Rectal smooth muscle tissue (tissue), 1 donor: Measurements from ENCODE around the gene CWH43.
"Not testable (repeated sequence)": the region's sequence is repeated elsewhere in the genome, so short reads cannot be mapped to it uniquely, and the experiment has no call there.

Experiments used
- H3K27ac ChIP-seq: one replicate; pipeline ENCODE4 v1.7.0; 2013; ENCODE audit warnings: low read depth, low read length, inconsistent platforms
- H3K27me3 ChIP-seq: one replicate; pipeline ENCODE4 v1.7.0; 2013; ENCODE audit warnings: low read length; ENCODE audit not compliant: control insufficient read depth, insufficient read depth
- H3K36me3 ChIP-seq: one replicate; pipeline ENCODE4 v1.7.0; 2013; ENCODE audit warnings: low read length; ENCODE audit not compliant: control insufficient read depth, insufficient read depth
- H3K4me1 ChIP-seq: one replicate; pipeline ENCODE4 v1.7.0; 2013; ENCODE audit warnings: low read length; ENCODE audit not compliant: control insufficient read depth, insufficient read depth
- H3K4me3 ChIP-seq: one replicate; pipeline ENCODE4 v1.7.0; 2013; ENCODE audit warnings: low read length
- H3K9ac ChIP-seq: one replicate; pipeline ENCODE4 v1.7.0; 2013; ENCODE audit warnings: low read length

CWH43 gene

DNA sequence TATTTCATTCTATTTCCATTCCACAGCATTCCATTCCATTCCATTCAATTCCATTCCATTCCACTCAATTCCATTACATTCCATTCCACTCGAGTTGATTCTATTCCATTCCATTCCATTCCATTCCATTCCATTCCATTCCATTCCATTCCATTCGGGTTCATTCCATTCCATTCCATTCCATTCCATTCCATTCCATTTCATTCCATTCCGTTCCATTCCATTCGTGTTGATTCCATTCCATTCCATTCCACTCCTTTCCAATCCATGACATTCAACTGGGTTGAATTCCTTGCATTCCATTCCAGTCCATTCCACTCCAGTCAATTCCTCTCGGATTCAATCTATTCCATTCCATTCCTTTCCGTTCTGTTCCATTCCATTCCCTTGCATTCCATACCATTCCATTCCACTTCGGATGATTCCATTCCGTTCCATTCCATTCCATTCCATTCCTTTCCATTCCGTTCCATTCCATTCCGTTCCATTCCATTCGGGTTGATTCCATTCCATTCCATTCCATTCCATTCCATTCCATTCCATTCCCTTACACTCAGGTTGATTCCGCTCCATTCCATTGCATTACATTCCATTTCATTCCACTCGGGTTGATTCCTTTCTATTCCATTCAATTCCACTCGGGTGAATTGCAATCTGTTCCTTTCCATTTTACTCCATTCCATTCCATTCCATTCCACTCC is 117.5 kb downstream of the CWH43 start:
- not testable (repeated sequence) for H3K9ac ChIP-seq, H3K4me3 ChIP-seq, H3K4me1 ChIP-seq, H3K27ac ChIP-seq, H3K36me3 ChIP-seq, H3K27me3 ChIP-seq

DNA sequence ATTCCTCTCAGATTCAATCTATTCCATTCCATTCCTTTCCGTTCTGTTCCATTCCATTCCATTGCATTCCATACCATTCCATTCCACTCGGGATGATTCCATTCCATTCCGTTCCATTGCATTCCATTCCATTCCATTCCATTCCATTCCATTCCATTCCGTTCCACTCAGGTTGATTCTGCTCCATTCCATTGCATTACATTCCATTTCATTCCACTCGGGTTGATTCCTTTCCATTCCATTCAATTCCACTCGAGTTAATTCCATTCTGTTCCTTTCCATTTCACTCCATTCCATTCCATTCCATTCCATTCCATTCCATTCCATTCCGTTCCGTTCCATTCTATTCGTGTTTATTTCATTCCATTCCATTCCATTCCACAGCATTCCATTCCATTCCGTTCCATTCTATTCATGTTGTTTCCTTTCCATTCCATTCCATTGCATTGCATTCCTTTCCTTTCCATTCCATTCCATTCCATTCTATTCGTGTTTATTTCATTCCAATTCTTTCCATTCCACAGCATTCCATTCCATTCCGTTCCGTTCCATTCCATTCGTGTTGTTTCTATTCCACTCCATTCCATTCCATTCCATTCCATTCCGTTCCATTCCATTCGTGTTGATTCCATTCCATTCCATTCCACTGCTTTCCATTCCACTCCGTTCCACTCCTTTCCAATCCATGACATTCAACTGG is 118.3 kb downstream of the CWH43 start:
- H3K27me3 ChIP-seq, H3K4me1 ChIP-seq, H3K27ac ChIP-seq, H3K36me3 ChIP-seq, H3K4me3 ChIP-seq, H3K9ac ChIP-seq: not testable (repeated sequence)

DNA sequence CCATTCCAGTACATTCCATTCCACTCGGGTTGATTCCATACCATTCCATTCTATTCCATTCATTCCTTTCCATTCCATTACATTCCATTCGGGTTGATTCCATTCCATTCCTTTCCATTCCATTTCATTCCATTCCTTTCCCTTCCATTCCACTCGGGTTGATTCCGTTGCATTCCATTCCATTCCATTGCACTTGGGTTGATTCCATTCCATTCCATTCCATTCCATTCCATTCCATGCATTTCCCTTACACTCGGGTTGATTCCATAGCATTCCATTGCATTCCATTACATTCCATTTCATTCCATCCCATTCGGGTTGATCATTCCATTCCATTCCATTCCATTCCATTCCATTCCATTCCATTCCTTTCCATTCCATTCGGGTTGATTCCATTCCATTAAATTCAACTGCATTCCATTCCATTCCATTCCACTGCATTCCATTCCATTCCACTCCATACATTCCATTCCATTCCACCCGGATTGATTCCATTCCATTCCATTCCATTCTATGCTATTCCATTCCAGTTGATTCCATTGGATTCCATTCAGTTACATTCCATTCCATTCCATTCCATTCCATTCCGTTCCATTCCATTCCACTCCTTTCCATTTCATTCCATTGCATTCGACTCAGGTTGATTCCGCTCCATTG is 119.3 kb downstream of the CWH43 start:
- not testable (repeated sequence) for H3K9ac ChIP-seq, H3K4me1 ChIP-seq, H3K27me3 ChIP-seq, H3K36me3 ChIP-seq, H3K4me3 ChIP-seq, H3K27ac ChIP-seq

DNA sequence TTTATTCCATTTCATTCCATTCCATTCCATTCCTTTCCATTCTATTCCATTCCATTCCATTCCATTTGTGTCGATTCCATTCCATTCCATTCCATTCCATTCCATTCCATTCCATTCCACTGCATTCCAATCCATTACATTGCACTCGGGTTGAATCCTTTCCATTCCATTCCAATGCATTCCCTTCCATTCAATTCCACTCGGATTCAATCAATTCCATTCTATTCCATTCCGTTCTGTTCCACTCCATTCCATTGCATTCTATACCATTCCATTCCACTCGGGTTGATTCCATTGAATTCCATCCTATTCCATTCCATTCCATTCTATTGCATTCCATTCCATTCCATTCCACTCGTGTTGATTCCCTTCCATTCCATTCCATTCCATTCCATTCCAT is 121.2 kb downstream of the CWH43 start:
- not testable (repeated sequence) for H3K27me3 ChIP-seq, H3K9ac ChIP-seq, H3K4me3 ChIP-seq, H3K27ac ChIP-seq, H3K36me3 ChIP-seq, H3K4me1 ChIP-seq

DNA sequence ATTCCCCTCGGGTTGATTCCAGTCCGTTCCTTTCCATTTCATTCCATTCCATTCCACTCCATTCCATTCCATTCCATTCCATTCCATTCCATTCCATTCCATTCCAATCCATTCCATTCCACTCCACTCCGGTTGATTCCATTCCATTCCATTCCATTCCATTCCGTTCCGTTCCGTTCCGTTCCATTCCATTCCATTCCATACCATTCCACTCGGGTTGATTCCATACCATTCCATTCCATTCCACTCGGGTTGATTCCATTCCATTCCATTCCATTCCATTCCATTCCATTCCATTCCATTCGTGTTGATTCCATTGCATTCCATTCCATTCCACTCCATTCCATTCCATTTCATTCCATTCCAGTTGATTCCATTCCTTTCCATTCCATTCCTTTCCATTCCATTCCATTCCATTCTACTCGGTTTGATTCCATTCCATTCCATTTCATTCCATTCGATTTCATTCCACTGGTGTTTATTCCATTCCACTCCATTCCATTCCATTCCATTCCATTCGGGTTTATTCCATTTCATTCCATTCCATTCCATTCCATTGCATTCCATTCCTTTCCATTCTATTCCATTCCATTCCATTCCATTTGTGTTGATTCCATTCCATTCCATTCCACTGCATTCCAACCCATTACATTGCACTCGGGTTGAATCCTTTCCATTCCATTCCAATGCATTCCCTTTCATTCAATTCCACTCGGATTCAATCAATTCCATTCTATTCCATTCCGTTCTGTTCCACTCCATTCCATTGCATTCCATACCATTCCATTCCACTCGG is 122.3 kb downstream of the CWH43 start:
- H3K36me3 ChIP-seq, H3K27me3 ChIP-seq, H3K4me3 ChIP-seq, H3K27ac ChIP-seq, H3K4me1 ChIP-seq, H3K9ac ChIP-seq: not testable (repeated sequence)

DNA sequence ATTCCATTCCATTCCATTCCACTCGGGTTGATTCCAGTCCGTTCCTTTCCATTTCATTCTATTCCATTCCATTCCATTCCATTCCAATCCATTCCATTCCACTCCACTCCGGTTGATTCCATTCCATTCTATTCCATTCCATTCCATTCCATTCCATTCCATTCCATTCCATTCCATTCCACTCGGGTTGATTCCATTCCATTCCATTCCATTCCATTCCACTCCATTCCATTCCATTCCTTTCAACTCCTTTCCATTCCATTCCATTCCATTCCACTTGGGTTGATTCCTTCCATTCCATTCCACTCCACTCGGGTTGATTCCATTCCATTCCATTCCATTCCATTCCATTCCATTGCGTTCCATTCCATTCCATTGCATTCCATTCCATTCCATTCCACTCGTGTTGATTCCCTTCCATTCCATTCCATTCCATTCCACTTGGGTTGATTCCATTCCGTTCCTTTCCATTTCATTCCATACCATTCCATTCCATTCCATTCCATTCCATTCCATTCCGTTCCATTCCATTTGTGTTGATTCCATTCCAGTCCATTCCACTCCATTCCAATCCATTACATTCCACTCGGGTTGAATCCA is 123.6 kb downstream of the CWH43 start:
- not testable (repeated sequence) for H3K9ac ChIP-seq, H3K36me3 ChIP-seq, H3K27me3 ChIP-seq, H3K27ac ChIP-seq, H3K4me3 ChIP-seq, H3K4me1 ChIP-seq

DNA sequence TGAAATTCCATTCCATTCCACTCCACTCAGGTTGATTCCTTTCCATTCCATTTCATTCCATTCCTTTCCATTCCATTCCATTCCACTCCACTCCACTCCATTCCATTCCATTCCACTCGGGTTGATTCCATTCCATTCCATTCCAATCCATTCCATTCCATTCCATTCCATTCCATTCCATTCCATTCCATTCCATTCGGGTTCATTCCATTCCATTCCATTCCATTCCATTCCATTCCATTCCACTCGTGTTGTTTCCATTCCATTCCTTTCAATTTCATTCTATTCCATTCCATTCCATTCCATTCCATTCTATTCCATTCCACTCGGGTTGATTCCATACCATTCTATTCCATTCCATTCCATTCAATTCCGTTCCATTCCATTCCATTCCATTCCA is 124.5 kb downstream of the CWH43 start:
- H3K36me3 ChIP-seq, H3K27me3 ChIP-seq, H3K4me3 ChIP-seq, H3K4me1 ChIP-seq, H3K27ac ChIP-seq, H3K9ac ChIP-seq: not testable (repeated sequence)
